ENCODE measurements around the gene PSME4. TPM values are rescaled to one million over a fixed set of nuclear protein-coding genes. Genes with fewer than 3 reads are reported as not detected.

The PSME4 gene
- total RNA-seq, 6 experiments from 2014 or later = 28.1 to 36.7 (median 29.5) TPM

DNA sequence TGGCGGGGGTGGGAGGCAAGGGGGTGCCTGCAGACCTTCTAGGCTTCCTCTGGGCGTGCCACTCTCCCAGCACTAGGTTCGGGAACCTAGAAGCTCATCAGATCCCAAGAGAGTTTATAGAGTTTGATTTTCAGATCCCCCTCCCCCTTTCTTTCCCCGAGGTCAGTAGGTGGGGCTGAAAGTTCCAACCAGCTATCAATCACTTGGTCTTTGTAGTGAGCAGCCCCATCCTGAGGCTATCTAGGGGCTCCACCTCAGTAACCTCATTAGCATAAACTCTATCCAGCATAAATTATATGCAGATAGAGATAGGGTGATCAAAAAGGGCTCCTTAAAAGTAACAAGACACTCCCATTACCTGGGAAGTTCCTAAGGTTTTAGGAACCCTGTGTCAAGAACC lies 151.2 kb downstream of the PSME4 start:
- peak overlapping the region in 1 of 3 donors; percentile 41 for H3K27ac ChIP-seq
- H3K4me3 ChIP-seq = no peak overlapping the region
- peaks cover 0 to 5% (median 2%) of the 10 kb centered on the region in 4 donors for H3K36me3 ChIP-seq
- DNase-seq = no peak
- H3K9me3 ChIP-seq = no peaks in the 10 kb centered on the region
- peaks cover 0 to 16% (median 2%) of the 10 kb centered on the region in 4 donors for H3K4me1 ChIP-seq
- H3K27me3 ChIP-seq = no peaks in the 10 kb centered on the region
- WGBS (ENCODE audit: insufficient coverage, low coverage, low lambda C conversion rate, missing lambda C conversion rate) = 92% methylated on average over 4 of the region's 4 CpGs
- TF ChIP-seq, protein P1, sequence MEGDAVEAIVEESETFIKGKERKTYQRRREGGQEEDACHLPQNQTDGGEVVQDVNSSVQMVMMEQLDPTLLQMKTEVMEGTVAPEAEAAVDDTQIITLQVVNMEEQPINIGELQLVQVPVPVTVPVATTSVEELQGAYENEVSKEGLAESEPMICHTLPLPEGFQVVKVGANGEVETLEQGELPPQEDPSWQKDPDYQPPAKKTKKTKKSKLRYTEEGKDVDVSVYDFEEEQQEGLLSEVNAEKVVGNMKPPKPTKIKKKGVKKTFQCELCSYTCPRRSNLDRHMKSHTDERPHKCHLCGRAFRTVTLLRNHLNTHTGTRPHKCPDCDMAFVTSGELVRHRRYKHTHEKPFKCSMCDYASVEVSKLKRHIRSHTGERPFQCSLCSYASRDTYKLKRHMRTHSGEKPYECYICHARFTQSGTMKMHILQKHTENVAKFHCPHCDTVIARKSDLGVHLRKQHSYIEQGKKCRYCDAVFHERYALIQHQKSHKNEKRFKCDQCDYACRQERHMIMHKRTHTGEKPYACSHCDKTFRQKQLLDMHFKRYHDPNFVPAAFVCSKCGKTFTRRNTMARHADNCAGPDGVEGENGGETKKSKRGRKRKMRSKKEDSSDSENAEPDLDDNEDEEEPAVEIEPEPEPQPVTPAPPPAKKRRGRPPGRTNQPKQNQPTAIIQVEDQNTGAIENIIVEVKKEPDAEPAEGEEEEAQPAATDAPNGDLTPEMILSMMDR (IDR thresholded peaks at IDR 0.05) = no peak
- no peak for TF ChIP-seq POLR2A (IDR thresholded peaks at IDR 0.05)
- intact Hi-C loops (cut with DNase I) = no loop called here
- ATAC-seq = no peak

DNA sequence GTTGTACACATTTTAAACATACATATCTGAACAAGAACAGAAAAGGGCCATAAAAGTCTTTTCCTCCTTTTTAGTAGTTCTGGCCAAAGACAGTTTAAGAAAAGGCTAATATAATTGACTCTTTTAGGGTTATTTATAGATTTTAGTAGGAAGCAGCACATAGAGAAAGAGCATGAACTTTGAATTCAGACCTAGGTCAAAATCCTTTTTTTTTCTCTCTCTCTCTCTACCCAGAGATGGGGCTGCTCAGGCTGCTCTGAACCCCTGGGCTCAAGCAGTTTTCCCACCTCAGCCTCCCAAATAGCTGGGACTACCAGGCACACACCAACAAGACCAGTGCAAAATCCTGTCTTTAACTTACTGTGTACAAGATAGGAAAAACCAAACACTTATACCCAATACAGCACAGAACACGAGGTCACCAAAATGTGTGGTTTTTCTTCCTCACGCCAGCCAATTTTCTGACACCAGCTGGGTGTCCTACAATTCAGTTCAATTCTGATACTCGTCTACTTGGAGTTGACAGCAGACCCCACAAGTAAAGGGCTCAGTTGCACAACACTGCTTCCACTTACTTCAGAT lies 151.8 kb downstream of the PSME4 start:
- intact Hi-C loops (cut with DNase I) = no loop called here
- no peak for DNase-seq
- H3K27ac ChIP-seq = peak overlapping the region in 1 of 3 donors; percentile 41
- H3K4me1 ChIP-seq = peaks cover 0 to 16% (median 2%) of the 10 kb centered on the region in 4 donors
- H3K36me3 ChIP-seq = peaks cover 0 to 5% (median 2%) of the 10 kb centered on the region in 4 donors
- ATAC-seq = peak; percentile 13 to 82 (median 62)
- TF ChIP-seq POLR2A (IDR thresholded peaks at IDR 0.05) = no peak
- TF ChIP-seq, protein P1 (IDR thresholded peaks at IDR 0.05) = no peak
- no peak overlapping the region for H3K4me3 ChIP-seq
- H3K27me3 ChIP-seq = no peaks in the 10 kb centered on the region
- no peaks in the 10 kb centered on the region for H3K9me3 ChIP-seq
- 12% methylated on average over 3 of the region's 3 CpGs for WGBS (ENCODE audit: insufficient coverage, low coverage, low lambda C conversion rate, missing lambda C conversion rate)

Small RNAs within 50 kb of the gene (microRNA-seq; reads per million reads assigned to microRNA genes)
- 0 to 0.58 reads per million in 2 donors for gene MIR3682

Small RNAs within 50 kb of the gene (small RNA-seq; reads per million reads assigned to genes)
- 0 reads per million in 2 experiments for gene MIR3682

Other genes with a start within 250 kb of the PSME4 start
- gene CHAC2, start 203.2 kb downstream of the PSME4 start, total RNA-seq = 1 to 10 TPM; 1.2 to 4.3 (median 2.5) TPM
- gene ASB3, start 184.0 kb downstream of the PSME4 start, total RNA-seq = 1 to 10 TPM; 3.6 to 8.4 (median 5.3) TPM
- gene ERLEC1, start 183.9 kb downstream of the PSME4 start, total RNA-seq = 10 to 100 TPM; 18.0 to 40.0 (median 22.1) TPM
- gene GPR75, start 111.0 kb downstream of the PSME4 start, total RNA-seq = 1 to 10 TPM; 1.1 to 3.3 (median 1.4) TPM
- 10 to 100 TPM in 5 of 6 experiments, 1 to 10 TPM in 1; 9.6 to 22.9 (median 18.5) TPM for gene ACYP2, start 144.6 kb upstream of the PSME4 start, total RNA-seq

All from right lobe of liver (tissue), 6 donors.